HG03520 (cell line): Measurements from ENCODE around the gene SCUBE1.

Source experiments
- ATAC-seq: cut with Tn5 transposase; IDR thresholded peaks from one replicate; pipeline ENCODE4 v1.9.1; 2021; ENCODE audit warnings: mild to moderate bottlenecking, moderate library complexity; ENCODE audit not compliant: unreplicated experiment

The SCUBE1 gene

DNA sequence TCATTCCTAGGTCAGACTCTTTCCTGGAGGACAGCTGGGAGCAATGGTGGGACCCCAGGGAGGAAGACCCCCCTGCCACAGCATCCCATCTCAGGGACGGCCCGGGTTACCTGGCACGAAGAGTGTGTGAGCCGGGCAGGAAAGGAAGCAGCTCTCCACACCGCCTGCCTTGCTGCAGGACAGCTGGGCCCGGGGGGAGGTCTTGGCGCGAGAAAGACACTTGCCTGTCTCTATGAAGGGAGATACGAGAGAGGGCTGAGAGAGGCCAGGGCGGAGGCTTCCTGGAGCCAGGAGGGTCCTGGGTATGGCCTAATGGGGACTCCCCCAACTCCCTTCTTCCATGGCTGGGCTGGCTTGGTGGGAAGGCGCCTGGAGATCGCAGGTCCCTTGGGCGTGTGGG, 120.2 kb downstream of the SCUBE1 start:
- ATAC-seq, result no peak

DNA sequence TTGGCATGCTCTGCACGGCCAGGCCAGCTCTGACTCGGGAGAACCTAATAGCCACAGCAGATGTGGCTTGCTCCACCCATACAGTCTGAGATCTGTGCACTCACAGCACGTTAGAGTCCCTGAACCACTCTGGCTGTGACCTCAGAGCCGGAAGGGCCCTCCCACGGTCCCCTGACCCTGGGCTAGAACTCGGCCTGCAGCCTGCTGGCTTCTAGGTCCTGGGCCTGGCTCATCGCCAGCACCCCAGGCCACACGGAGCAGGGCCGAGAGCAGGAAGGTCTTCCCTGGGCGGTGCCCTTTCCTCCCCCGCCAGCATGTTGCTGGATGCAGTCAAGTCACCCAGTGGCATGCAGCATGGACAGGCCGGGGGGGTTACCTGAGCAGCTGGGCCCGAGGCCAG, 120.9 kb downstream of the SCUBE1 start:
- no peak for ATAC-seq

DNA sequence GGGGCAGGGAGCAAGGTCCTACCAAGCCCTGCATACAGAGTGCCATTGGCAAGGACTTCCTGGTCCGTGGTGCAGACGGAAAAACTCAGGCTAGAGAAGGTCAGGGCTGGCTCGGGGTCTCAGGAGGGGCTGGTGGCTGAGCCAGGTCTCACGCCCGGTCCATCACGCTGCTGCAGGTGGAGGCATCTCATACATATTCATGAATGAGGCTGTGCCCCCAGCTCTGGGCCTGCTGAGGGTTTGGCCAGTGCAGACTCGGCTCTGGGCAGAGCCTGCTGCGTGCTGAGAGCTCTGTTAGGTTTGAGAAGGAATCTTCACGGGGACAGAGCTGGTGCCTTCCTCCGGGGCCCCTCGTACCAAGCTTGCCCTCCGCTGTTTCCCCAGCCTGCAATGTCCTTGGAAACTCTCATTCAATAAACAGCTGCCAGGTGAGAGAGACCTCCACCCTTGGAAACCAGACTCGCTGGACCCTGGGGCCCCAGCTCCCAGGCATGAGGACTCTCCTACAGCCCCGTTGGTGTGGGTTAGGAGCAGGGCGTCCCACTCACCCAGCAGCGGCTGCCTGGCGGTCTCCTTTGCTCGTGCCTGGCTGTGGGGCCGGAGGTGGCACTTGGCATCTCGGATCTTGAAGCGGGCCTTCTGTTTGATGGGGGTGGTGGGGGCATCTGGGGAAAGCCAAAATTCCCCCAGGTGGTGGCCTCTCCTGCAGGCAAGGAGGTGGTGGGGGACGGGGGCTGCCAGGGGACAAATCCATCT, 122.4 kb downstream of the SCUBE1 start:
- no peak for ATAC-seq

DNA sequence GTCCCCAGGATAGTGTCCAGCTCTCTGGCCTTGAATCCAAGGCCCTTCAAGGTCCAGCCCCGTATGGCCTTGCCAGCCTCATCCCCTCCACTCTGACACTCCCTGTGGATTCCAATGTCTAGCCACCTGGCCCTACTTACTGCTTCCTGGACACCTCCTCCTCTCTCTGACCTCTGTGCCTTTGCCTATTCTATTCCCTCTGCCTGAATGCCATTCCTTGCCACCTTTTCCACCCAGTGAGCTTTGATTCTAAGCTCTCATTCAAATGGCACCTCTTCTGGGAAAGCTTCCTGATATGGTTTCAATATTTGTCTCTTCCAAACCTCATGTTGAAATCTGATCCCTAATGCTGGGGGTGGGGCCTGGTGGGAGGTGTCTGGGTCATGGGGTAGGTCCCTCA, 124.4 kb downstream of the SCUBE1 start:
- ATAC-seq, result no peak

DNA sequence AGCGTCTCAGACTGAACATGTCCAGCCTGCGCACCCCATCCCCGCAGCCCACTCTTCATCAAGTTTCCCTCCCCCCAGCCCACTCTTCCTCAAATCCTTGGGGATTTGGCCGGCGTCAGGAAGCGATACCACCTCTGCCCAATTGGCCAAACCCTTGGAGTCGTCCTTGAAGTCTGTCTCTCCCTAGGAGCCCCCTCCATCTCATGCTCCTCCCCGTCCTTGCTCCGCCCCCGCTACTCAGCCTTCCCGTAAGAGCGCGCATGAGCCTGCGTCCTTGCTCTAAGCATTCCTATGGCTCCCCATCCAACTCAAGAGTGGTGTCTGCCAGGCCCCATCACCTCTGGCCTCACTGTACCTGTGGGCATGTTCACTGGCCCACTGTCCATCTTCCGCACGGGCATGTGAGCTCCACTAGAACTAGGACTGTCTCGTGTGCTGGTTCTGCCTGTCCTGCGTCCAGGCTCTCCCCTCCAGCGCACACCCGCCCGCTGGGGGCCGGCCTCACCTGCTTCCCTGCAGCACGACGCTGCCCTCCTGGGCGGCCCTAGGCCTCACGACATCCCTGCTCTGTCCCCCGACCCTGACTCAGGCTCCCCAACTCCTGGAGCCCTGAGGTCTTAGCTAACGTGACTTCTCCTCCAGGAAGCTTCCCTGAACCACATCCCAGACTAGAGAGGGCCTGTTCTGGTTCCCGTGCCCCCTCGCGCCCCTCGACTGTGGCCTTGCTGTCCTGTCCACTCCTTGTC, 125.7 kb downstream of the SCUBE1 start:
- no peak for ATAC-seq

DNA sequence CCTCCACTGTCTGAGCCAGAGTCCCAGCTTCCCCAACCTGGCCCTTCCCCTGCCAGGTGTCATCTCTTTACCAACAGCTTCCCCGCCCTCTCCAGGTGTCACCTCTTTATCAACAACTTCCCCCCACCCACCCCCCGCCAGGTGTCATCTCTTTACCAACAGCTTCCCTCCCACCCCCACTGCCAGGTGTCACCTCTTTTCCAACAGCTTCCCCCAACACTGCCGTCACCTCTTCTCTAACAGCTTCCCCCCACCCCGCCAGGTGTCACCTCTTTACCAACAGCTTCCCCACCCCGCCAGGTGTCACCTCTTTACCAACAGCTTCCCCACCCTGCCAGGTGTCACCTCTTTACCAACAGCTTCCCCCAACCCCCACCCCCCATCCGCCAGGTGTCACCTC, 126.4 kb downstream of the SCUBE1 start:
- no peak for ATAC-seq

DNA sequence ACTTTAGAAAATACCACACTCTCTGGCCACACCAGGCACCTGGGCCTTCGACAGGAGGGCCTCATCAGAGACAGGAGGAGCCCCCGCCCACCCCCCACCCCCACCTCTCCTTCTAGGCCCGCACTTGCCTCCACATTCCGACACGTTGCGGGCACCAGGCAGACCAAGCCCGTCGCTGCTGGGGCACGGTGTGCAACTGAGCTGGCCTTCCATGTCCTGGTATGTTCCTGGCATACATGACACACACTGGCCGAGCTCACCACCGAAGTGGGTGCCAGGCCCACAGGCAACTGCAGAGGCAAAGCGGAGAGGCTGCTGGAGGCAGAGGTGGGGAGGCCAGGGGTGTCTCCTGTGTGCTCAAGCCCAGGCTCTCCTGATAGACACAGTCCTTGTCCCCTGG, 129.2 kb downstream of the SCUBE1 start:
- ATAC-seq, result no peak

DNA sequence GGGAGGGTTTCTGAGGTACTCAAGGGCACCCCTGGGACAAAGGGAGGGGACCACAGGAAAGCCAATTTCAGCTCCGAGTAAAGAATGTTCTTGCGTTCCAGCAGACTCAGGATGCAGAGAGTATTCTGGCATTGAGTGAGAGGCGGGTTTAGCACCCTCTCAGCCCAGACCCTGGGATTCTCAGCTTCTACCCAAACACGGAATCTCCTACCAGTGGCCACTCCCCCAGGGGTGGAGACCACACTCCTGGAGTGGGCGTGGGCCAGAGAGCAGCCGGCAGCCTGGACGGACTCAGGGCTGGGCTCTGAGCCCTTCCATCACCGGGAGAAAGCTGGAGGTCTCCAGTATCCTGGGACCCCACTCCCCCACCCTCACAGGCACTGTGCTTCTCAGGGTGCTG, 130.1 kb downstream of the SCUBE1 start:
- ATAC-seq, result no peak

DNA sequence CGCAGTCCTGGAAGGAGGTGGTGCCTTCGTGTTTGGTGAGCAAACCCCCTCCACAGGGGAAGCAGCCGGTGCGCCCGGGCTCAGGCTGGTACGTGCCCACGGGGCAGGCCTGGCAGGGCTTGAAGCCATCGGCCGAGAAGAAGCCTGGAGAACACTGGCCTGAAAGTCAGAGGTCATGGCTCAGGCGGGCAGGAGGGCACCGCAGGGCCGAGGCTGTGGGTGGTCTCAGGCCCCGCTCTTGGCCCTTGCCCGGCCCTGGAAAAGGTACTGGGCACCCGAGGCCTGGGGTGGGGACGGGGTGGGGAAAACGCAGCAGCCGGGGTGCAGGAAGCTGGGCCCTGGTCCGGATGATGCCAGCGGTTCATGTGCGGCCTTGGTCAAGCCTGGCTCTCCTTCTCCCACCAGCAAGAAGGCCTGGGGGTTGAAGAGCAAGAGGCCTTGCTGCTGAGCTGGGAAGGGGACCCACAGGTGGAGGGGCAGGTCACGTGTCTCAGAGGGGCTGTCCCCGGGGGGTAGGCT, 130.7 kb downstream of the SCUBE1 start:
- ATAC-seq, result no peak

DNA sequence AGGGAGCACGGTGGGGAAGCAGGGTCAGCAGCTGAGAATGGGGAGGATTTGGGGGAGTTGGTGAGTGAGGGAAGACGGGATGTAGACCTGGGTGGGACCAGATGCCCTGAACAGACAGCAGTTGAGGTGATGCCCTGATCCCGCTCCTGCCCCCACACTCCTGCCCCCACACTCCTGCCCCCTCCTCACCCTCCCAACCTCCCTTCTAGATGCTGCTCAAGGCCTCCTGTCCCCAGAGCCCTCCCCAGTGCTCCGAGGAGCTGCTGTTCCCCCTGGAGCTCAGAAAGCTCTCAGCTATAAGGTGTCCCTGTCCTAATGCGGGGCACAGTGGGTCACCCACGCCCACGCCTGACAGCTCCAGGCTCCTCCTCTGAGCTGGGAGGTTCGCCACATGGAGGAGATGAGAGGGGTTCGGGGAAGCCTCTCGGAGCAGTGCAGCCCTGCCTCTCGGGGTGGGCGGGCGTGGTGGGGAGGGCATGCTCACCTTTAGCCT, 131.2 kb downstream of the SCUBE1 start:
- no peak for ATAC-seq

DNA sequence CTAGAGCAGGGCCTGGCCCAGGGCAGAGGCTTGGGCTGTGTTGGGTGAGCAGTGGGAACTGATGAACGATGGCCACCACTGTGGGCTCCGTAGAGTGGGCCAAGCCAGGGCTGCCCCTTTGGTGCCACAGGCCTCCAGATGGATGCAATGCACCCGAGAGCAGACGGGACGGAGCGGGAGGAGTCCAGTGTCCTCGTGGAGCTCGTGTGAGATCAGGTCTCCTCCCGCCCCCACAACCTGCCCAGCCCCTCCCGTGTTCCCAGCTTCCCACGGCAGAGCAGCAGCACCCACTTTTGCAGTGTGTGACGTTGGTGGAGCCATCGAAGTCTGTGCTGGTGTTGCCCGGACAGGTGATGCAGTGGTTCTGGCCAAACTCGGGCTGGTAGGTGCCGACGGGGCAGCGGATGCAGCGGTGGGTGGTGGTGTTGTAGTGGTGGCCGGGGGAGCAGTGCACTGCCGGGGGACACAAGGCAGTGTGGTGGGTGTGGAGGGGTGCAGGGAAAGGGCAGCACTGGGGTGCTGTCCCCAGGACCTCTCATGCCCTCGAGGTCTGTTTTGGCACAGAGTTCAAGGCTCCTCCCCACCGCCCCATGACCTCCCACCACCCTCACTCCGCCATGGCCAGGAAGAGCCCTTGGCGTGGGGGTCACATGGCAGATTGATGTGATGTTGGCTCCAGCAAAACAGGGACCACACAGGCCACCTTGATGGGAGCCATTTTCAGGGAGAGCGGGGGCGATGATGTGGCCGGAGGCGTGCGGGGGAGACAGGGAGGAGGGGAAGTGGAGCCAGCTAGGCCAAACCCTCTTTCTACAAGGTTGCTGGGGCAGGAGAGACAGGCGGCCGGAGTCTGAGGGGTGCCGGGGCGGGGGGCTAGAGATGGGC, 132.3 kb downstream of the SCUBE1 start:
- ATAC-seq, result no peak

DNA sequence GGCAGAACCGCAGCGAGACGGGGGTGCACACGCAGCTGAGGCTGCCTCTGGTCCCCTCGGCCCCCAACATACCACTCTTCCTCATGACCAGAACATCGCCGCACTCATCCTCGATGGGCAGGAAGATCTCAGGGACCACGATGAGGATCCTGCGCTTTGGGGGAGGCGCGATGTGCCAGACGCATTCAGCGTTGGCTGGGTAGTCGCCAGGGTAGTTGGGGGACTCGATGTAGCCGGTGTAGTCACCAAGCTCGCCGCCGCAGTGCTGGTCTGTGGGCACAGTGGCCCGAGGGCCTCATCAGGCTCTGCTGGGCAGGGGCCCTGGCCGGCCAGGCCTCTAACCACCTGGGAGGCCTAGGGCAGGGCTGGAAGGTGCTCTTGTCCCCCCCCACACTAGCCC, 133.2 kb downstream of the SCUBE1 start:
- ATAC-seq, result no peak

DNA sequence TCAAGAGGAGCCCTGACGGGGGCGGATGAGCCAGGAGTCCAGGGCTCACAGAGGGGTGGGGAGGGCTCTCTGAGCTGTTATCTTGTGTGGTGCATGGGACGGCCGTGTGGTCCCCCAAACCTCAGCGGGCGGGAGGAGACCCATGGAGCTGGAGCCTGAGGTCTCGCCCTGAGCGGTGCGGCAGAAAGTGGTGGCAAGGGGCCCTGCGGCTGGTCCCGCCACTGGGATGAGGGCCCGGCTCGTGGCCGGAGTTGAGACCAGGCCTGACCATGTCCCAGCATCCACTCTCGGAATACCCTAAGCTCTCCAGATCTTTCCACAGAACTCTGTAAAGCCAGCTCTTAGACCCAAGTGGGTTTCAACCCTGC, 133.7 kb downstream of the SCUBE1 start:
- no peak for ATAC-seq

DNA sequence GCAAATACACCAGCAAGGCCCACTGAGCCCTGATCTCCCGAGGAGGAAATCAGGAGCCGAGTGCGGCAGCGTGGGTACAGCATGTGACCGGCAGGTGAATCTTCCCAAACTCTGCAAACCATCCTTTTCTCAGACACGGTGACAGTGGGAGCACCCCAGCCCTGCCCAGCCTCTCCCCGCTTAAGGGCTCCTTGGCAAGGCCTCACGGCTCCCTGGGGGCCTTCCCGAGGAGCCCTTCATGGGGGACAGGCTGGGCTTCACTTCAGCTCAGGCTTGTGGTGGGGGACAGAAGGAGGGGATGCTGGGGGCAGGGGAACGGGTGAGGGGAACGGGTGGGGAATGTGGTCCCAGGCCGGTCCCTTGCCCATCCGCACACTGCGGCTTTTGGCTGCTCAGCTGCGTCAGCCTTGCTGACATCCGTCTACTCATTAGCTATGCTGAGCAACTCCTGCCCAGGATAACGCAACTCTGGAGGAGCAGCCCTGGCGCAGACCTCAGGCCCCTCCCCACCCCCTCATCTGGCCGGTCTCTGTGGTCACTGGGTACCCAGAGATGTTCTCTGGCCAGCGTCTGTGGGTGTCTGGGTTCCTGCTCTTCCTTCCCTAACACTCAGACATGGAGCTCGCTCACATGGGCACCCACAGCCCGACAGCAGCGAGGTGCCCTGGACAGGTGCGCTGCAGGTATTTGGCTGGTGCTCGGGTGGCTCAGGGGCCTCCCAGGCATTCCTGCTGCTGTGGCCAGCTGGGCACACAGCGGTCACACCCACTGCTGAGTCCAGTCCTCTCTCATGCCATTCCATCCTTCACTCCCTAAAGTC, 134.3 kb downstream of the SCUBE1 start:
- ATAC-seq, result no peak

DNA sequence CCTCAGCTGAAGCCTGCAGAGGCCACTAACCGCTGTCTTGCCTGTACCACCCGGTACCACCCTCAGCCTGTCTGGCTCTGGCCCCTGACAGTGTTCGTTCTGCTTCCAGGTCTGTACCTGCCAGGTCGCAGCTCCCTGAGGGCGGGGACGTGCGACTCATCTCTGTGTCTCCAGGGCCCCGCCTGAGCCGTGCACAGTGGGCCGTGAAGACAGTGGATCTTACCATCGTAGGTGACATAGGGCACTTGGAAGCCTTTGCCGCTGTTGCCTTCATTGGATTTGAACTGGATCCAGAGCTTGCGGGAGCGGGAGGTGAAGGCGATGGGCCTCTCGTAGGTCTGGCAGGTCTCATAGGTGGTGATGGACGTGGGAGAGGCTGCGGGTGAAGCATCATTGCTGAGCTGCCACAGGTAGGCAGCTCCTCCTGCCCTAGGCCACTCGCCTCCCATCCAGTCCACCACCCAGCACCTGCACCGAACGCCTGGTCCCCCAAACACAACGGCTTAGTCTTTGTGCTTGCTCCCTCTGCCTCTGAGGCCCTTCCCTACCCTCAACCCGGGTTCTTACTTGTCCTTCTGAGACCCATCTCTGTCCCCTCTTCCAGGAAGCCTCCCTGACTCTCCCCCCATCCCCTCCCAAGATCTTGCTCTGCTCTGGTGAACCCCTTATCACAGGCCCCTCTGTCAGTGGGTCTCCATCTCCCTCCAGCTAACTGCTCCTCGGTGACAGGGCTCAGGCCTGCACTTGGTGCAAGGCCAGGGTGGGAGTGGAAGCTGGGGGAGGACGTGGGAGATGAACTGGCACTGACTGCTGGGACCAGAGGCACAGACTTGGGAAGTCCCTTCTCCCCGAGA, 135.1 kb downstream of the SCUBE1 start:
- no peak for ATAC-seq

DNA sequence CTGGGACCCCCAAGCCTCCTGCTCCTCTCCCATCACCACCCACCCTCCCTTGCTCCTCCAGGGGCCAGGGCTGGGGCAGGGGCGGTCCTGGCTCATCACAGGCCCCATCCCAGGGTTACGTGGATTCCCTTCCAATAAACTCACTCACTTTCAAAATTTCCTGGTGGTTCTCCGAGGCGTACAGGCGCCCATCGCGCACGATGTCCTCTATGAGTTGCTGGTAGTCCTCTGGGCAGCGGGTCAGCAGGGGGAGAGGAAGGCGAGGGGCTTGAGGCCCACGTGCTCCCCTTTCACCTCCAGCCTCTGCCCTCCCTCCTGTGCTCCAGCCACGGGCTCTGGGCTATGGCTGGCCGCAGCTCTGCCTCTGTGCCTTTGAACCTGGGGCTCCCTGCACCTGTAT, 135.8 kb downstream of the SCUBE1 start:
- no peak for ATAC-seq

DNA sequence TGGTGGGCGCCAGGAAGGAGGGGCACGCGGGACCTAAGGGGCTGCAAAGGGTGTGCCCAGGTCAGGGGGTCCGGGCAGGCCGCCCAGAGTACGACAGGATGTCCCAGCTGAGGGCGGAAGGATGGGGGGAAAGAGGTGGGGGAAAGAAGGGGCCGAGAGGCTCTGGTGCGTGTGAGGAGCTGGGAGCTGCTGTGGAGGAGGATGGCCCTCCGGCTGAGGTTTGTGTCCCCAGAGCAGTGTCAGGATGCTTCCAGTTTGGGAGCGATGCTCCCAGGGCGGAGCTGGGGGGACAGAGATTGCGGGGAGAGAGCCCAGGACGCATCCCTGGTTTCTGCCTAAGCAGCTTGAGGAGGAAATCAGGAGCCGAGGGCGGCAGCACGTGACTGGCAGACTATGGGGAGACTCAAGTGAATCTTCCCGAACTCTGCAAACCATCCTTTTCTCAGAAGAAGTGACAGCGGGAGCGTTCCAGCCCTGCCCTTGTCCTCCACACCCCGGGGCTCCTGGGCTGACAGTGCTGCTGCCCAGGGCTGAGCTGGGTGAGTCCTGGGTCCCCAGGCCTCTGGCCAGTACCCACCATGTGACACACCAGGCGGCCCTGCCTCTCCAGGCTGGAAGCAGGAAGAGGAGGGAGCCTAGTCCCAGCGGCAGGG, 136.5 kb downstream of the SCUBE1 start:
- no peak for ATAC-seq

DNA sequence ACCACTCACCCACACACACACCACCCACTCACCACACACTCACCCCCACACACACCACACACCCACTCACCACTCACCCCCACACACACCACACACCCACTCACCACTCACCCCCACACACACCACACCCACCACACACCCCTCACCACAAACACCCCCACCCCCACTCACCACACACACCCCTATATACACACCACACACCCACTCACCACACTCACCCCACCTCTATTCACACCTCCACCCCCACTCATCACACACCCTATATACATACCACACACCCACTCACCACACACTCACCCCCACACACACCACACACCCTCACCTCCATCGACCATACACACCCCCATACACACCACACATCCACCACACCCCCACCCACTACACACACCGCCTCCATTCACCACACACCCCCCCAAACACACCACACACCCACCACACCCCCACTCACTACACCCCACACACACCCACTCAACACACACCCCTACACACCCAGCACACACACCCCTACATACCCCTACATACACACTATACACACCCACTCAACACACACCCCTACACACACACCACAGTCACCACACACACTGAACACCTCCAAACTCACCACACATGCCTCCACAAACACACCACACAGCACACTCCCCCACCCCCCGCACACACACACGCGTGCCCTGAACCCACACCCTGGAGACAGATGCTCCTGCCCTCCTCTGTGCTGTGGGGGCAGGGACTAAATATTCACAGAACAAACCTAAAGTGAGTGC, 137.2 kb downstream of the SCUBE1 start:
- ATAC-seq, result no peak
